H54 (cell line): ENCODE measurements around the gene SP4.

Experiments
- DNase-seq: peaks from one replicate; pipeline ENCODE4 v3.0.0; 2011; ENCODE audit warnings: low spot score, mixed read lengths; ENCODE audit not compliant: insufficient read length
- FAIRE-seq: peaks from 3 replicates; lab custom pipeline; 2011; peaks lifted over from hg19 to GRCh38; lab: Jason Lieb, UNC
- POLR2A ChIP-seq: IDR thresholded peaks from 2 replicates; pipeline ENCODE4 v1.6.1; 2011; ENCODE audit warnings: low read depth, mild to moderate bottlenecking, low read length

The SP4 gene

GRCh38 chr7:21427871-21428658 lies at the start of gene SP4:
Gene SP4 (plus strand): TSS chr7:21428083. CDS start chr7:21428252, 169 bp downstream.
- peak; percentile 98 for DNase-seq
- peak; percentile 37; the same call in 1 of the 2 replicates for TF ChIP-seq POLR2A
- no peak for FAIRE-seq

- DNase-seq (no peak), FAIRE-seq (no peak)
- TF ChIP-seq POLR2A = no peak
Measured at GRCh38 chr7:21383227-21384220, 44.4 kb upstream of the SP4 start.

GRCh38 chr7:21393937-21394336 lies 33.9 kb upstream of the SP4 start:
- DNase-seq (no peak), FAIRE-seq (no peak)
- TF ChIP-seq POLR2A = no peak

GRCh38 chr7:21401944-21402343 lies 25.9 kb upstream of the SP4 start:
- no peak for TF ChIP-seq POLR2A
- no peak for FAIRE-seq
- no peak for DNase-seq

GRCh38 chr7:21407796-21408480 lies 19.9 kb upstream of the SP4 start:
- FAIRE-seq (no peak), DNase-seq (no peak)
- no peak for TF ChIP-seq POLR2A

- DNase-seq (no peak), FAIRE-seq (no peak)
Measured at GRCh38 chr7:21408481-21408820, 19.4 kb upstream of the SP4 start.

GRCh38 chr7:21412410-21412851 lies 15.5 kb upstream of the SP4 start:
- FAIRE-seq = no peak

More at GRCh38 chr7:21408481-21408820, 19.4 kb upstream of the SP4 start:
- no peak for TF ChIP-seq POLR2A

GRCh38 chr7:21412957-21413356 lies 14.9 kb upstream of the SP4 start:
- TF ChIP-seq POLR2A = no peak
- FAIRE-seq = no peak

More at GRCh38 chr7:21412410-21412851, 15.5 kb upstream of the SP4 start:
- no peak for DNase-seq
- no peak for TF ChIP-seq POLR2A

GRCh38 chr7:21413502-21413901 lies 14.4 kb upstream of the SP4 start:
- FAIRE-seq (no peak), DNase-seq (no peak)
- no peak for TF ChIP-seq POLR2A

More at GRCh38 chr7:21412957-21413356, 14.9 kb upstream of the SP4 start:
- DNase-seq = no peak

GRCh38 chr7:21414795-21415393 lies 13.0 kb upstream of the SP4 start:
- no peak for FAIRE-seq
- no peak for DNase-seq
- TF ChIP-seq POLR2A = no peak

GRCh38 chr7:21417647-21418046 lies 10.2 kb upstream of the SP4 start:
- FAIRE-seq (no peak), DNase-seq (no peak)
- no peak for TF ChIP-seq POLR2A

GRCh38 chr7:21422751-21423150 lies 5.1 kb upstream of the SP4 start:
- FAIRE-seq (no peak), DNase-seq (no peak)
- no peak for TF ChIP-seq POLR2A

GRCh38 chr7:21425290-21425689 lies 2.6 kb upstream of the SP4 start:
- no peak for DNase-seq
- TF ChIP-seq POLR2A = no peak
- no peak for FAIRE-seq
